Esophagus squamous epithelium (tissue), 5 donors: ENCODE data around the gene AVL9. TPM values are rescaled to one million over a fixed set of nuclear protein-coding genes. Genes with fewer than 3 reads are reported as not detected.

Experiments used
- DNase-seq: peaks from one replicate; lab custom pipeline; 2025; lab: John Stamatoyannopoulos, UW
- H3K27ac ChIP-seq, 4 donors: fragments of 200-600 bp; sonication (generic); one replicate each; pipeline ENCODE4 v1.5.1; 2016 to 2019; ENCODE audit warnings: mild to moderate bottlenecking in 1 of 4
- H3K27me3 ChIP-seq, 4 donors: fragments of 200-600 bp; sonication (generic); 1 replicate in 3 of 4; 2 replicates in 1 of 4; pipeline versions ENCODE4 v1.5.1 to v1.6.0; 2017 to 2021; ENCODE audit warnings: antibody characterized with exemption in 1 of 4
- H3K36me3 ChIP-seq, 3 donors: fragments of 200-600 bp; sonication (generic); one replicate each; pipeline ENCODE4 v1.5.1; 2016 to 2019
- H3K4me1 ChIP-seq, 3 donors: fragments of 200-600 bp; sonication (generic); one replicate each; pipeline ENCODE4 v1.5.1; 2017 to 2019
- H3K4me3 ChIP-seq, 4 donors: fragments of 200-600 bp; sonication (generic); 1 replicate in 3 of 4; 2 replicates in 1 of 4; pipeline ENCODE4 v1.5.1; 2016 to 2019; ENCODE audit warnings: mild to moderate bottlenecking in 2 of 4, moderate library complexity in 1 of 4
- H3K9me3 ChIP-seq, 3 donors: fragments of 200-600 bp; sonication (generic); one replicate each; pipeline ENCODE4 v1.5.1; 2016 to 2019
- CTCF ChIP-seq, 6 experiments: fragments of 450-650 bp in 4 of 6; fragments of 200-600 bp in 2 of 6; sonication (generic) in 2 of 6; IDR thresholded peaks; one replicate each; pipeline ENCODE4 v1.5.1; 2016 to 2019; ENCODE audit warnings: antibody characterized with exemption in 6 of 6, mild to moderate bottlenecking in 4 of 6, moderate library complexity in 4 of 6
- POLR2A ChIP-seq, 4 donors: fragments of 450-650 bp; IDR thresholded peaks; one replicate each; pipeline ENCODE4 v1.6.1; 2017; ENCODE audit warnings: antibody characterized with exemption in 4 of 4, mild to moderate bottlenecking in 4 of 4, moderate library complexity in 3 of 4
- WGBS, 2 donors: methylation state at CpG; one replicate each; pipeline ENCODE4 v1.1.5; 2018; 5-methylcytosine and 5-hydroxymethylcytosine counted together
- intact Hi-C: fragments of 100-400 bp; cut with DNase I; formaldehyde crosslinking; loops from one replicate; pipeline ENCODE4 v1.15.0; 2022
- total RNA-seq, 4 donors: library from RNA; depleted of rRNA; stranded (reverse); fragments of >200 nt; gene quantifications; one replicate each; pipeline ENCODE4 v1.1.0, GENCODE V29; 2016
- donor health status: DM: yes; HTN: yes; CAD: no.

The AVL9 gene
- total RNA-seq, 4 donors from 2014 or later: 15.7 to 26.1 (median 21.6) TPM

- H3K9me3 ChIP-seq: no peaks in the 10 kb centered on the region
- peak overlapping the region in 1 of 4 donors; percentile 17 for H3K27ac ChIP-seq
- intact Hi-C loops: no loop called here
- TF ChIP-seq CTCF (IDR thresholded peaks at IDR 0.05) (no peak), POLR2A (IDR thresholded peaks at IDR 0.05) (no peak)
- no peak overlapping the region for H3K4me3 ChIP-seq
- DNase-seq: no peak
- peaks cover 0 to 57% (median 0%) of the 10 kb centered on the region in 3 donors for H3K36me3 ChIP-seq
- no peaks in the 10 kb centered on the region for H3K4me1 ChIP-seq
- 55 to 78% methylated on average over 2 of the region's 3 CpGs for WGBS, 2 donors
- no peaks in the 10 kb centered on the region for H3K27me3 ChIP-seq
These were observed 69.3 kb downstream of the AVL9 start for GRCh38 chr7:32564542-32564941.

- Histone ChIP-seq H3K4me1 (no peaks in the 10 kb centered on the region), H3K9me3 (no peaks in the 10 kb centered on the region), H3K4me3 (no peak overlapping the region), H3K36me3 (peaks cover 0 to 66% (median 9%) of the 10 kb centered on the region in 3 donors), H3K27me3 (no peaks in the 10 kb centered on the region), H3K27ac (no peak overlapping the region)
- 91 to 93% methylated on average over 8 of the region's 8 CpGs for WGBS, 2 donors
- TF ChIP-seq CTCF (IDR thresholded peaks at IDR 0.05) (no peak), POLR2A (IDR thresholded peaks at IDR 0.05) (no peak)
- intact Hi-C loops: no loop called here
- no peak for DNase-seq
These were observed 74.3 kb downstream of the AVL9 start for GRCh38 chr7:32569388-32570289.

GRCh38 chr7:32573110-32573687, 77.9 kb downstream of the AVL9 start:
- peaks cover 3 to 89% (median 15%) of the 10 kb centered on the region in 3 donors for H3K36me3 ChIP-seq

GRCh38 chr7:32574626-32575025, 79.3 kb downstream of the AVL9 start:
- no peak for TF ChIP-seq CTCF (IDR thresholded peaks at IDR 0.05)
- no peak for TF ChIP-seq POLR2A (IDR thresholded peaks at IDR 0.05)
- Histone ChIP-seq H3K27ac (no peak overlapping the region), H3K4me3 (no peak overlapping the region), H3K4me1 (no peaks in the 10 kb centered on the region), H3K36me3 (peaks cover 3 to 96% (median 15%) of the 10 kb centered on the region in 3 donors), H3K27me3 (no peaks in the 10 kb centered on the region), H3K9me3 (no peaks in the 10 kb centered on the region)
- intact Hi-C loops: no loop called here
- WGBS, 2 donors: 91 to 95% methylated on average over 1 of the region's 1 CpG
- no peak for DNase-seq

More at GRCh38 chr7:32573110-32573687, 77.9 kb downstream of the AVL9 start:
- DNase-seq: no peak
- intact Hi-C loops: no loop called here
- Histone ChIP-seq H3K4me3 (no peak overlapping the region), H3K27me3 (no peaks in the 10 kb centered on the region), H3K4me1 (no peaks in the 10 kb centered on the region), H3K27ac (no peak overlapping the region), H3K9me3 (no peaks in the 10 kb centered on the region)
- 88 to 95% methylated on average over 12 of the region's 12 CpGs for WGBS, 2 donors
- TF ChIP-seq CTCF (IDR thresholded peaks at IDR 0.05) (no peak), POLR2A (IDR thresholded peaks at IDR 0.05) (no peak)

GRCh38 chr7:32577421-32577820, 82.1 kb downstream of the AVL9 start:
- H3K9me3 ChIP-seq: no peaks in the 10 kb centered on the region
- intact Hi-C loops: no loop called here
- H3K27me3 ChIP-seq: no peaks in the 10 kb centered on the region
- no peak for DNase-seq
- 82 to 89% methylated on average over 2 of the region's 2 CpGs for WGBS, 2 donors
- TF ChIP-seq CTCF (IDR thresholded peaks at IDR 0.05): no peak
- no peak for TF ChIP-seq POLR2A (IDR thresholded peaks at IDR 0.05)
- no peaks in the 10 kb centered on the region for H3K4me1 ChIP-seq
- peak overlapping the region in 2 of 4 donors; percentile 14 to 50 for H3K27ac ChIP-seq
- H3K36me3 ChIP-seq: peaks cover 9 to 96% (median 22%) of the 10 kb centered on the region in 3 donors
- H3K4me3 ChIP-seq: no peak overlapping the region
